Activated CD4-positive, alpha-beta memory T cell treated with anti-CD3 and anti-CD28 coated beads for 36 hours (primary cell): ENCODE results near the gene ALDOB. TPM values are rescaled to one million over a fixed set of nuclear protein-coding genes. Genes with fewer than 3 reads are reported as not detected.

Experiments used
- CTCF ChIA-PET: fragments of 350-600 bp; sonication (Branson Sonifier 250); formaldehyde crosslinking; loops from one replicate; lab custom pipeline; 2021; ENCODE audit warnings: antibody characterized with exemption, inconsistent platforms; lab: Charles Lee
- POLR2A ChIA-PET: fragments of 350-600 bp; sonication (Branson Sonifier 250); formaldehyde crosslinking; loops from one replicate; lab custom pipeline; 2021; ENCODE audit warnings: antibody characterized with exemption; lab: Charles Lee
- DNase-seq: peaks from one replicate; pipeline ENCODE4 v3.0.0-alpha.2; 2020
- H3K27ac Mint-ChIP-seq: one replicate; pipeline ENCODE4 v1.8.0; 2021; ENCODE audit warnings: mixed read lengths
- H3K27me3 Mint-ChIP-seq: one replicate; pipeline ENCODE4 v1.8.0; 2021; ENCODE audit warnings: mixed read lengths
- H3K36me3 Mint-ChIP-seq: one replicate; pipeline ENCODE4 v1.8.0; 2021; ENCODE audit warnings: mixed read lengths
- H3K4me1 Mint-ChIP-seq: one replicate; pipeline ENCODE4 v1.8.0; 2021; ENCODE audit warnings: low read depth, mixed read lengths
- H3K4me3 Mint-ChIP-seq: one replicate; pipeline ENCODE4 v1.8.0; 2021; ENCODE audit warnings: mild to moderate bottlenecking, mixed read lengths
- H3K9me3 Mint-ChIP-seq: one replicate; pipeline ENCODE4 v1.8.0; 2021; ENCODE audit warnings: mixed read lengths
- intact Hi-C: fragments of 100-400 bp; cut with micrococcal nuclease; formaldehyde crosslinking; loops from one replicate; pipeline ENCODE4 v1.15.1; 2023
- total RNA-seq, 2 experiments: library from RNA; stranded (reverse); gene quantifications; one replicate each; pipeline ENCODE4 v1.2.3, GENCODE V29; 2021

ALDOB gene
- total RNA-seq, 2 experiments from 2014 or later: not detected

- CTCF ChIA-PET: no interaction called here
- no peaks in the 10 kb centered on the region for H3K4me1 Mint-ChIP-seq
- peaks cover 17% of the 10 kb centered on the region for H3K36me3 Mint-ChIP-seq
- intact Hi-C loops: no loop called here
- H3K27me3 Mint-ChIP-seq: no peaks in the 10 kb centered on the region
- DNase-seq: no peak
- no peak overlapping the region for H3K27ac Mint-ChIP-seq
- H3K4me3 Mint-ChIP-seq: no peak overlapping the region
- POLR2A ChIA-PET: interaction anchor here (0.7 kb wide), 1 partner anchor 146 kb away, joined by 3 read pairs; no protein-coding TSS in a partner anchor
- peaks cover 57% of the 10 kb centered on the region for H3K9me3 Mint-ChIP-seq
These were observed 16.8 kb downstream of the ALDOB start for GRCh38 chr9:101418518-101419430.

- H3K9me3 Mint-ChIP-seq: peaks cover 62% of the 10 kb centered on the region
These were observed 17.6 kb downstream of the ALDOB start for GRCh38 chr9:101417977-101418376.

GRCh38 chr9:101417389-101417788 is 18.2 kb downstream of the ALDOB start:
- ChIA-PET CTCF (no interaction called here), POLR2A (no interaction called here)
- Mint-ChIP-seq H3K27me3 (no peaks in the 10 kb centered on the region), H3K27ac (no peak overlapping the region), H3K4me1 (no peaks in the 10 kb centered on the region), H3K36me3 (peaks cover 28% of the 10 kb centered on the region), H3K4me3 (no peak overlapping the region), H3K9me3 (peaks cover 67% of the 10 kb centered on the region)
- no peak for DNase-seq
- intact Hi-C loops: no loop called here

More at GRCh38 chr9:101417977-101418376, 17.6 kb downstream of the ALDOB start:
- intact Hi-C loops: no loop called here
- Mint-ChIP-seq H3K4me1 (no peaks in the 10 kb centered on the region), H3K4me3 (no peak overlapping the region), H3K27me3 (no peaks in the 10 kb centered on the region), H3K27ac (no peak overlapping the region), H3K36me3 (peaks cover 24% of the 10 kb centered on the region)
- ChIA-PET CTCF (no interaction called here), POLR2A (interaction anchor here (0.7 kb wide), 1 partner anchor 147 kb away, joined by 3 read pairs; no protein-coding TSS in a partner anchor)
- no peak for DNase-seq

GRCh38 chr9:101415578-101415977 is 20.0 kb downstream of the ALDOB start:
- Mint-ChIP-seq H3K4me1 (no peaks in the 10 kb centered on the region), H3K27me3 (no peaks in the 10 kb centered on the region), H3K9me3 (peaks cover 75% of the 10 kb centered on the region), H3K27ac (no peak overlapping the region), H3K36me3 (peaks cover 41% of the 10 kb centered on the region), H3K4me3 (no peak overlapping the region)
- DNase-seq: no peak
- CTCF ChIA-PET: no interaction called here
- intact Hi-C loops: no loop called here
- POLR2A ChIA-PET: no interaction called here

GRCh38 chr9:101414839-101415238 is 20.7 kb downstream of the ALDOB start:
- DNase-seq: no peak
- POLR2A ChIA-PET: no interaction called here
- H3K4me1 Mint-ChIP-seq: no peaks in the 10 kb centered on the region
- intact Hi-C loops: no loop called here
- H3K36me3 Mint-ChIP-seq: peaks cover 47% of the 10 kb centered on the region
- H3K27me3 Mint-ChIP-seq: no peaks in the 10 kb centered on the region
- peaks cover 78% of the 10 kb centered on the region for H3K9me3 Mint-ChIP-seq
- CTCF ChIA-PET: no interaction called here
- no peak overlapping the region for H3K4me3 Mint-ChIP-seq
- no peak overlapping the region for H3K27ac Mint-ChIP-seq

- no peaks in the 10 kb centered on the region for H3K4me1 Mint-ChIP-seq
- H3K4me3 Mint-ChIP-seq: no peak overlapping the region
- ChIA-PET CTCF (no interaction called here), POLR2A (no interaction called here)
- no peak for DNase-seq
- H3K27ac Mint-ChIP-seq: no peak overlapping the region
- peaks cover 83% of the 10 kb centered on the region for H3K9me3 Mint-ChIP-seq
- intact Hi-C loops: no loop called here
- H3K36me3 Mint-ChIP-seq: peaks cover 86% of the 10 kb centered on the region
- H3K27me3 Mint-ChIP-seq: no peaks in the 10 kb centered on the region
These were observed 26.5 kb downstream of the ALDOB start for GRCh38 chr9:101409079-101409477.

- DNase-seq: no peak
- intact Hi-C loops: no loop called here
- Mint-ChIP-seq H3K36me3 (peaks cover 88% of the 10 kb centered on the region), H3K9me3 (peaks cover 85% of the 10 kb centered on the region), H3K4me3 (no peak overlapping the region), H3K4me1 (peaks cover 3% of the 10 kb centered on the region), H3K27ac (no peak overlapping the region), H3K27me3 (no peaks in the 10 kb centered on the region)
- ChIA-PET POLR2A (no interaction called here), CTCF (interaction anchor here (1.2 kb wide), 1 partner anchor 20 kb away, joined by 3 read pairs; no protein-coding TSS in a partner anchor)
These were observed 27.0 kb downstream of the ALDOB start for GRCh38 chr9:101408374-101409078.

- ChIA-PET CTCF (interaction anchor here (1.1 to 1.6 kb wide), 2 partner anchors 15 to 92 kb away, joined by 4 to 5 read pairs; no protein-coding TSS in a partner anchor), POLR2A (no interaction called here)
- Mint-ChIP-seq H3K4me1 (peaks cover 36% of the 10 kb centered on the region), H3K27ac (no peak overlapping the region), H3K27me3 (no peaks in the 10 kb centered on the region), H3K36me3 (peaks cover 83% of the 10 kb centered on the region), H3K4me3 (no peak overlapping the region), H3K9me3 (peaks cover 48% of the 10 kb centered on the region)
- intact Hi-C loops: no loop called here
- no peak for DNase-seq
These were observed 31.9 kb downstream of the ALDOB start for GRCh38 chr9:101403516-101404285.

- H3K4me1 Mint-ChIP-seq: peaks cover 60% of the 10 kb centered on the region
- peak overlapping the region; percentile 98 for H3K27ac Mint-ChIP-seq
- DNase-seq: no peak
- H3K27me3 Mint-ChIP-seq: no peaks in the 10 kb centered on the region
- peaks cover 17% of the 10 kb centered on the region for H3K9me3 Mint-ChIP-seq
- H3K36me3 Mint-ChIP-seq: peaks cover 62% of the 10 kb centered on the region
- intact Hi-C loops: no loop called here
- CTCF ChIA-PET: interaction anchor here (1.3 kb wide), 1 partner anchor 130 kb away, joined by 3 read pairs; no protein-coding TSS in a partner anchor
- H3K4me3 Mint-ChIP-seq: peak overlapping the region; percentile 100
- POLR2A ChIA-PET: interaction anchor here (1.9 kb wide), 1 partner anchor 133 kb away, joined by 10 read pairs; the partner anchor contains the start of gene RNF20
These were observed 35.5 kb downstream of the ALDOB start for GRCh38 chr9:101400120-101400519.

- H3K27ac Mint-ChIP-seq: peak overlapping the region; percentile 98
- H3K4me3 Mint-ChIP-seq: peak overlapping the region; percentile 100
- CTCF ChIA-PET: interaction anchor here (1.3 kb wide), 1 partner anchor 130 kb away, joined by 3 read pairs; no protein-coding TSS in a partner anchor
- POLR2A ChIA-PET: interaction anchor here (1.9 kb wide), 1 partner anchor 134 kb away, joined by 10 read pairs; the partner anchor contains the start of gene RNF20
- no peaks in the 10 kb centered on the region for H3K27me3 Mint-ChIP-seq
- peaks cover 65% of the 10 kb centered on the region for H3K4me1 Mint-ChIP-seq
- peaks cover 62% of the 10 kb centered on the region for H3K36me3 Mint-ChIP-seq
- intact Hi-C loops: loop anchor here (2.0 to 10.0 kb wide), 6 partner anchors 113 to 1577 kb away; partner anchors contain the start of genes ERP44, INVS, MSANTD3 and NR4A3
- H3K9me3 Mint-ChIP-seq: peaks cover 14% of the 10 kb centered on the region
- no peak for DNase-seq
These were observed 36.0 kb downstream of the ALDOB start for GRCh38 chr9:101399643-101399970.

GRCh38 chr9:101398930-101399642 is 36.5 kb downstream of the ALDOB start:
- intact Hi-C loops: loop anchor here (1.0 to 10.0 kb wide), 10 partner anchors 50 to 1577 kb away; partner anchors contain the start of genes ERP44, INVS, MSANTD3 and NR4A3
- Mint-ChIP-seq H3K4me3 (peak overlapping the region; percentile 100), H3K27ac (peak overlapping the region; percentile 98), H3K36me3 (peaks cover 62% of the 10 kb centered on the region), H3K4me1 (peaks cover 70% of the 10 kb centered on the region), H3K9me3 (peaks cover 18% of the 10 kb centered on the region), H3K27me3 (no peaks in the 10 kb centered on the region)
- ChIA-PET CTCF (interaction anchor here (0.7 to 2.1 kb wide), 6 partner anchors 10 to 131 kb away, joined by 3 to 9 read pairs (median 4); no protein-coding TSS in a partner anchor), POLR2A (interaction anchor here (0.6 to 1.9 kb wide), 3 partner anchors 8 to 135 kb away, joined by 3 to 10 read pairs (median 3); partner anchors contain the start of gene RNF20)
- DNase-seq: peak; percentile 13
